Panc1 (cell line): Measurements from ENCODE around the gene SSNA1. TPM values are rescaled to one million over a fixed set of nuclear protein-coding genes. Genes with fewer than 3 reads are reported as not detected.

Experiments used
- ATAC-seq: fragments of 200-7000 bp; cut with Tn5 transposase; 2 replicates; pipeline ENCODE4 v1.9.1; 2020; ENCODE audit warnings: mild to moderate bottlenecking, moderate library complexity
- BruUV-seq: library from RNA; stranded (reverse); fragments of 400-500 nt; replicated peaks from 2 replicates; lab custom pipeline; 2021; lab: Mats Ljungman, UMichigan
- CTCF ChIA-PET: fragments of 300-600 bp; sonication (Branson Sonifier 250); formaldehyde crosslinking; loops from one replicate; lab custom pipeline; 2022; ENCODE audit warnings: antibody characterized with exemption; lab: Charles Lee
- POLR2A ChIA-PET: fragments of 300-600 bp; sonication (Branson Sonifier 250); formaldehyde crosslinking; loops from one replicate; lab custom pipeline; 2022; ENCODE audit warnings: antibody characterized with exemption; lab: Charles Lee
- DNase-seq: peaks from one replicate; pipeline ENCODE4 v3.0.0-alpha.2; 2010; ENCODE audit warnings: low read depth, low spot score
- H3K27ac ChIP-seq: 2 replicates; pipeline ENCODE4 v1.5.1; 2011; ENCODE audit warnings: mild to moderate bottlenecking, low read length, inconsistent platforms
- H3K27me3 ChIP-seq: fragments of 200-500 bp; sonication (Bioruptor generic); 2 replicates; pipeline ENCODE4 v1.6.0; 2014; ENCODE audit warnings: low read length, inconsistent platforms; ENCODE audit not compliant: control insufficient read depth, insufficient read depth
- H3K36me3 ChIP-seq: fragments of 200-500 bp; sonication (Bioruptor generic); 2 replicates; pipeline ENCODE4 v1.5.1; 2014; ENCODE audit warnings: inconsistent platforms, mild to moderate bottlenecking, low read length, moderate library complexity; ENCODE audit not compliant: control insufficient read depth, insufficient read depth
- H3K4me1 ChIP-seq: 2 replicates; pipeline ENCODE4 v1.5.1; 2011; ENCODE audit warnings: inconsistent platforms, mild to moderate bottlenecking, low read length, moderate library complexity; ENCODE audit not compliant: control insufficient read depth, insufficient read depth
- H3K4me3 ChIP-seq, 2 experiments: 2 replicates each; pipeline ENCODE4 v1.5.1; 2011 to 2012; ENCODE audit warnings: low read depth in 2 of 2, low read length in 2 of 2, mild to moderate bottlenecking in 2 of 2, inconsistent platforms in 1 of 2, moderate library complexity in 1 of 2
- H3K9me3 ChIP-seq: fragments of 200-500 bp; sonication (Bioruptor generic); 2 replicates; pipeline ENCODE4 v1.5.1; 2014; ENCODE audit warnings: low read depth, mild to moderate bottlenecking, inconsistent platforms, low read length, moderate library complexity; ENCODE audit not compliant: control insufficient read depth, insufficient read depth
- CTCF ChIP-seq: fragments of 450-650 bp; IDR thresholded peaks from 2 replicates; pipeline ENCODE4 v1.5.1; 2017; ENCODE audit warnings: mild to moderate bottlenecking
- POLR2AphosphoS5 ChIP-seq: IDR thresholded peaks from 2 replicates; pipeline ENCODE4 v1.6.1; 2012; ENCODE audit warnings: mild to moderate bottlenecking, low read depth, low read length, moderate library complexity
- REST ChIP-seq, 2 experiments: IDR thresholded peaks; 2 replicates each; pipeline ENCODE4 v1.6.1; 2011 to 2012; ENCODE audit warnings: low read depth in 2 of 2, control low read depth in 1 of 2, low read length in 1 of 2, mild to moderate bottlenecking in 1 of 2, moderate library complexity in 1 of 2; ENCODE audit not compliant: insufficient read depth in 1 of 2
- SIN3A ChIP-seq: IDR thresholded peaks from 2 replicates; pipeline ENCODE4 v1.6.1; 2012; ENCODE audit warnings: low read depth, mild to moderate bottlenecking, low read length, moderate library complexity, borderline replicate concordance; ENCODE audit not compliant: insufficient read depth
- TCF7L2 ChIP-seq: IDR thresholded peaks from 2 replicates; pipeline ENCODE4 v1.6.1; 2011; ENCODE audit warnings: mild to moderate bottlenecking, low read depth, low read length, inconsistent platforms
- in situ Hi-C: cut with HindIII; loops from 2 replicates; pipeline ENCODE4 v1.10.0; 2016; ENCODE audit warnings: low sequenced_read_pairs, low pct_unique_long_range_greater_than_20kb
- intact Hi-C: fragments of 100-400 bp; cut with micrococcal nuclease; formaldehyde crosslinking; loops from one replicate; pipeline ENCODE4 v1.10.0; 2022; ENCODE audit not compliant: unreplicated experiment
- total RNA-seq: library from RNA; stranded (reverse); gene quantifications from one replicate; pipeline ENCODE4 v1.2.1, GENCODE V29; 2021; ENCODE audit not compliant: unreplicated experiment

Gene SSNA1
- total RNA-seq, 1 experiment from 2014 or later, result 86.9 TPM

- Histone ChIP-seq H3K4me1 (peaks cover 40% of the 10 kb centered on the region), H3K9me3 (no peaks in the 10 kb centered on the region), H3K4me3 (peak overlapping the region; percentile 34 to 45), H3K27ac (peak overlapping the region; percentile 12; the same call in 1 of the 2 replicates), H3K36me3 (no peaks in the 10 kb centered on the region), H3K27me3 (no peaks in the 10 kb centered on the region)
- in situ Hi-C loops (no loop called here), intact Hi-C loops (no loop called here)
- TF ChIP-seq SIN3A (no peak), POLR2AphosphoS5 (no peak), TCF7L2 (no peak), REST (IDR thresholded peaks at IDR 0.05; ENCODE audit: insufficient read depth in 1 of 2, low read depth in 2 of 2, low read length in 1 of 2) (no peak), CTCF (no peak)
- ChIA-PET CTCF (interaction anchor here (1.5 kb wide), 1 partner anchor 10 kb away, joined by 4 read pairs; no protein-coding TSS in a partner anchor), POLR2A (no interaction called here)
- DNase-seq (no peak), ATAC-seq (no peak)
- no TSS peak for BruUV-seq
Measured at GRCh38 chr9:137199411-137200121, 11.1 kb downstream of the SSNA1 start.

GRCh38 chr9:137200311-137201204, 12.1 kb downstream of the SSNA1 start, which contains the start of gene TPRN:
Gene TPRN, minus strand, starts transcription at chr9:137200741. Its CDS starts 30 bp downstream, at chr9:137200711.
- in situ Hi-C loops, result no loop called here
- no peaks in the 10 kb centered on the region for H3K9me3 ChIP-seq
- POLR2A ChIA-PET, result interaction anchor here (0.5 to 0.8 kb wide), 2 partner anchors 10 to 86 kb away, joined by 4 read pairs; partner anchors contain the start of gene DPP7
- ATAC-seq (peak; percentile 92), DNase-seq (peak; percentile 78)
- CTCF ChIA-PET, result interaction anchor here (1.1 kb wide), 1 partner anchor 36 kb away, joined by 8 read pairs; no protein-coding TSS in a partner anchor
- intact Hi-C loops, result no loop called here
- H3K27ac ChIP-seq, result peak within 1 kb of the TSS; percentile 65
- H3K4me1 ChIP-seq, result peaks cover 32% of the 10 kb centered on the region
- TF ChIP-seq SIN3A, result peak; percentile 92; the same call in 1 of the 2 replicates
- no peak for TF ChIP-seq REST (IDR thresholded peaks at IDR 0.05; ENCODE audit: insufficient read depth in 1 of 2, low read depth in 2 of 2, low read length in 1 of 2)
- no peak for TF ChIP-seq TCF7L2
- TF ChIP-seq POLR2AphosphoS5, result peak; percentile 62
- no peak for TF ChIP-seq CTCF
- H3K4me3 ChIP-seq, result peak within 1 kb of the TSS; percentile 60 to 63
- H3K36me3 ChIP-seq, result no peaks in the 10 kb centered on the region; the same call in 1 of the 2 replicates
- no TSS peak for BruUV-seq
- no peaks in the 10 kb centered on the region for H3K27me3 ChIP-seq
